ENCODE data around the gene SLC9C2.
"Not testable (repeated sequence)": the region's sequence is repeated elsewhere in the genome, so short reads cannot be mapped to it uniquely, and the experiment has no call there.

SLC9C2 gene

DNA sequence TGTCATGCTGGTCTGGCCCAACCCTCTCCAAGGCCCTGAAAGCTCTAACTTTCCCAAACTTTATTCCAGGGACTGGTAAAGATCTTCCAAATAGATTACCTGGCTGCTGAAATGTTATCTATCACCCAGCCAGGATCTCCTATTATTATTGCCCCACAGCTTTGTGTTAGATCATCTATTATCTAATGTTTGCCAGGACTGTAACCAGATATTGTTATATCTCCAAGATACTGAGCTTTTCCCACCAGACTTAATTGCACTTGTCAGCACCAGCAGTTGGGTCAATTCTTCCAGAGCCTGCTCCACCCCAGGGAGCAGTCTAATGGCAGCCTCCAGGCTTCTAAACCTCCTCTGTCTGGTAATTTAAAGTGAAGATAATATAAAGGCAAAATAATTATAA lies 66.6 kb downstream of the SLC9C2 start:
- in situ Hi-C loops (cut with HindIII; ENCODE audit: low pct_unique_long_range_greater_than_20kb, low sequenced_read_pairs), result no loop called here
- no peak for TF ChIP-seq JUND (IDR thresholded peaks at IDR 0.05; ENCODE audit: low read depth)
- DNase-seq (ENCODE audit: low read depth in 1 of 2, low spot score in 1 of 2), result no peak

DNA sequence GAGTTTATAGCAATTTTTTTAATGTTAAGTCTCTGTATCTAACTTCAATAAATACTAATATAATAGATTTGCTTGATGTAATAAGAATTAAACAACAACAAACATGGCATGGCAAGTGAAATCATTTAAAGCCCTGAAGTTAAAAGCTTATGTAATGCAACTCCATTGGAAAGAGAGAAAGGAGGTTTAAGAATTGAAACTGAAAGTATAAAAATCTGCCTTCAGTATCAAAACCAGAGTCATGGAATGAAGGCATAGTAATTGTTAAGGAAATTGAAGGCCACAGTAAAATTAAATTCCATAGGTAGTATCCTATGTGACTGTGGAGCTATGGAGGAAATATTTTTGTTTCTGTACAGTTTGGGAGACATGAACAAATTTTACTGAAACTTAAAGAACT lies 70.6 kb downstream of the SLC9C2 start:
- TF ChIP-seq JUND (IDR thresholded peaks at IDR 0.05; ENCODE audit: low read depth), result no peak
- in situ Hi-C loops (cut with HindIII; ENCODE audit: low pct_unique_long_range_greater_than_20kb, low sequenced_read_pairs), result no loop called here

DNA sequence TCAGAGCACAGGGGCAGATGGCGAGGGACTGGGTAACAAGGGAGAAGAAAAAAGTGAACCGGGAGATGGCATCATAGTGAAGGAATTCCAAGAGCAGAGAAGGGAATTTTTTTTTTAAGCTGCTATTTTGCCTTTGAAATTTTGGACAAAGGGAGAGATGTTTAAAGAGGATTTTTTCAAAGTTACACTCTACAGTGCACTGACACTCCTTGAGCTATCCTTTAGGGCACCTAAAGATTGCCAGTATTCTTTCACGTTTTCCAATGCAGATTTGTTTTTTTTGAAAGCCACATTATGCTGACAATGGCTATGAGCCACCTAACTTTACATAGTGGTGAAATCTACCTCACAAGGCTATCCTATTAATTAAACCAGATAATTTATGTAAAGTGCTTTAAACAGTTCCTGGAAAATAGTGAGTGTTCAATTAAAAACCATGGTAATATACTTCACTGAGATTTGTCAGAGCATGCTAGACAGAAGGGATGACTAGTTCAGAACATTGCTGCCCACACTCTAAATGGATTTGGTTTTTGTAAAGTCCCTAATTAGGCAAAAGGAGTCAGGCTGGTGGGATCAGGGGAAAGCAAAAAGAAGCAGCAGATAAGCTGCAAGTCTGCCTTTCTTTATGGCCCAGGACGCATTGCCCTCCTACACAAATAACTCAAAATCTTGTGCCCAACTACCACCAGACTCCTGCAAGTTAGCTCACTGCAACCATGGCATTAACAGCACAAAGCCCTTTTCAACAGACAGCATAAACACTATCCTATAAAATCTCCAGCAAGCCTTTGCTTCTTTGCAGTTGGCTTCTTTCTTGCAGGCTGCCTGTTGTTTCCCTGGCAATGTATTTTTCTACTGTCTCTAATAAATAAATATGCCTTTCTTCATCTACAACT lies 71.8 kb downstream of the SLC9C2 start:
- no peak for TF ChIP-seq JUND (IDR thresholded peaks at IDR 0.05; ENCODE audit: low read depth)
- in situ Hi-C loops (cut with HindIII; ENCODE audit: low pct_unique_long_range_greater_than_20kb, low sequenced_read_pairs), result no loop called here
- no peak for DNase-seq (ENCODE audit: low read depth in 1 of 2, low spot score in 1 of 2)

More for the DNA sequence above, 70.6 kb downstream of the SLC9C2 start:
- no peak for DNase-seq (ENCODE audit: low read depth in 1 of 2, low spot score in 1 of 2)

DNA sequence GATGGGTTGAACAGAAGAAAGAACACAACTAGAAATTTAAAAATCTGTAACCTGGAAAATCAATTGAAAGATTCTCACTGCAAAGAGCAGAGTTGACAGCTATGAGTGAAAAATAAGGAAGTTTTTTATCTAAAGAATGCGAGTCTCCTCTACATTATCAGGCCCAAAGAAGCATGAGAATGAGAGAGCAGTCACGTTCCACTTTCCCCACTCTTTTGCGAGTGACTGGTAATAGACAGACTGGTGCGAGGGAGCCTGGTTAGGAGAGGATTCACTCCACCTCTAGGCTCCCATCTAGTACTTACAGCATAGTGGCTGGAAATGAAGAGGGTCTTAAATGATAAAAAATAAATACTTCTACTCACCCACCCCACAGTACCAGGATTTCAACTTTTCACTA lies 73.8 kb downstream of the SLC9C2 start:
- DNase-seq (ENCODE audit: low read depth in 1 of 2, low spot score in 1 of 2), result no peak
- no peak for TF ChIP-seq JUND (IDR thresholded peaks at IDR 0.05; ENCODE audit: low read depth)
- in situ Hi-C loops (cut with HindIII; ENCODE audit: low pct_unique_long_range_greater_than_20kb, low sequenced_read_pairs), result no loop called here

DNA sequence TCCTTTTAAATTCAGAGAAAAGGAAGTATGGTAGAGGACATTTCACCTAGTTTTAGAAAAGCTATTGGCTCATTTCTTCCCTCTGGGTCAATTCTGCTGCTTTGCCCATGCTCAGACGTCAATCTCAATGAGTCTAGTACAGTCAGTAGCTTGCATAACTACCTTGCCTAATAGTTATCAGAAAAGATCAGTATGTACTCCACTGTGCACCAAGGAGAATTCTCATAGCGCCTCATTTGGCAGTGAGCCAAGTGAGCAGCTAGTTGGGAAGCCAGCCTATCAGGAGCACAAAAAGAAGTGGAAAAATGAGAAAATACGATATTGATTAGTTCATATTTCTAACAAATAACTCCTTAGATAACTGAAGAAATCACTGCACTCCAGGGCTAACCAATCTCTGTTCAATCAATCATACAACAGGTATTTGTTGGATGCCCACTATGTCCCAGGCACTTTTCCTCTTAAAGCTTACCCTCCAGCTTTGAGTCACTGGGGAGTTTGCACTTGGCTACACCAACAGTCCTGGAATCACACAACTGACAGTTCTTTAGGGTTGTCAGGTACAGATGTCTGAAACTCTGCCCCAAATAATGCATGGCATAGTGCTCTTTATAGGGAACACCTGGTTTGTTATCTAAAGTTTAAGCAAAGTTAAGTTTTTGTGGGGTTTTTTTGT lies 75.6 kb downstream of the SLC9C2 start:
- DNase-seq (ENCODE audit: low read depth in 1 of 2, low spot score in 1 of 2), result peak in 1 of 2 experiments; percentile 42
- no peak for TF ChIP-seq JUND (IDR thresholded peaks at IDR 0.05; ENCODE audit: low read depth)
- in situ Hi-C loops (cut with HindIII; ENCODE audit: low pct_unique_long_range_greater_than_20kb, low sequenced_read_pairs), result no loop called here

DNA sequence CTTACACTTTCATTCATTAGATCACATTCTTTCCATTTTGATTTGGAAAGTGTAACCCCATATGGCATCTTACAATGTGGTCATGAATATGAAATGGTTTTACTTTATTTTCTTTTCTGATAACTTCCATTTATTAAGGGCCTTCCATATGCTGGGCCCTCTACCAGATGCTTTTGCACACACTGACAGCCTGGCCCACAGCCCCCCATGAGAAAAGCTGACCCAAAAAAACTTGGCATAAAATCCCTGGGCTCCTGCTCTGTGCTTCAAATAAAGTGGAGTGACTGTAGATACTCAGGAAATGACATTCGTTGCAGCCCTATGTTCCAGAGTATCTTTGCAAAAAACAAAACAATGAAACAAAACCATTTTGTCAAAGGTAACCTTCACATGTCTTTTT lies 76.9 kb downstream of the SLC9C2 start:
- in situ Hi-C loops (cut with HindIII; ENCODE audit: low pct_unique_long_range_greater_than_20kb, low sequenced_read_pairs), result no loop called here
- TF ChIP-seq JUND (IDR thresholded peaks at IDR 0.05; ENCODE audit: low read depth), result no peak
- DNase-seq (ENCODE audit: low read depth in 1 of 2, low spot score in 1 of 2), result no peak

DNA sequence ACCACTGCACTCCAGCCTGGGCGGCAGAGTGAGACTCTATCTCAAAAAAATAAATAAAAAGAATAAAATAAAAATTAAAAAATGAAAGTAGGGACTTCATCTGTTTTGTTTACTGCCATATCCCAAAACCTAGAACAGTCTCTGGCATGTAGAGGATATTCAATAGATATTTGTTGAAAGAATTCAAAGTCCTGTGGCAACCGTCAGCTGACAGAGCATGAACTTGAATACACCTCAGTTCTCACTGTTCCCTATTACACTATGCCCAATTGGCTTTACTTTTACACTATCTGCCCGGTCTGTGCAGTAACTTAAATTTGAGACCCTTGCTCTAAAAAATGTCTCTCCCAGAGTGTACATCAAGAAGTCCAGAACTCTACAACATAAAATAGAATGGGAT lies 79.5 kb downstream of the SLC9C2 start:
- TF ChIP-seq JUND (IDR thresholded peaks at IDR 0.05; ENCODE audit: low read depth), result no peak
- in situ Hi-C loops (cut with HindIII; ENCODE audit: low pct_unique_long_range_greater_than_20kb, low sequenced_read_pairs), result no loop called here
- no peak for DNase-seq (ENCODE audit: low read depth in 1 of 2, low spot score in 1 of 2)

DNA sequence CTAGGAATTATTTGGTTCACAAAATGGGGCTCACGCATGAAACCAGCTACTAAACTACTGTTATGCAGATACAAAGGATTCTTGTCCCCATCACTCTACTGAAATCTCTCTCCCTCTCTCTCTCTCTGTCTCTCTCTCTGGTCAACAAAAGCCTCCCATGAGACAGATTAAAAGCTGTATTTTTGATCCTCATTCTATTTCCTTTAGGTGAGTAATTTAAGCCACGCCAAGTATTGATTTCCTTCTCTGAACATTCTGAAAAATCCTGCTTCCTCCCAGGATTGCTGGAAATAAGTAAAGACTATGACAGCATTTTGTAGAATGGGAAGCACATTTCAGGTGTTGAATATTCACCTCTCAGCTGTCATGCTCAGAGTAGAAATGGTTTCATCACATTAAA lies 82.1 kb downstream of the SLC9C2 start:
- DNase-seq (ENCODE audit: low read depth in 1 of 2, low spot score in 1 of 2), result no peak
- in situ Hi-C loops (cut with HindIII; ENCODE audit: low pct_unique_long_range_greater_than_20kb, low sequenced_read_pairs), result no loop called here
- TF ChIP-seq JUND (IDR thresholded peaks at IDR 0.05; ENCODE audit: low read depth), result no peak

DNA sequence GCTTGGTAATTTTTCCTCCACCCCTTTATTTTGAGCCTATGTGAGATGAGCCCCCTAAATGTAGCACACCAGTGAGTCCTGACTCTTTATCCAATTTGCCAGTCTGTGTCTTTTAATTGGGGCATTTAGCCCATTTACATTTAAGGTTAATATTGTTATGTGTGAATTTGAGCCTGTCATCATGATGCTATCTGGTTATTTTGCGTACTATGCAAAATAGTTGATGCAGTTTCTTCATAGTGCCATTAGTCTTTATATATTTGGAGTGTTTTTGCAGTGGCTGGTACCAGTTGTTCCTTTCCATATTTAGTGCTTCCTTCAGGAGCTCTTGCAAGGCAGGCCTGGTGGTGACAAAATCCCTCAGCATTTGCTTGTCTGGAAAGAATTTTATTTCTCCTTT lies 88.4 kb downstream of the SLC9C2 start:
- DNase-seq (ENCODE audit: low read depth in 1 of 2, low spot score in 1 of 2); in situ Hi-C loops (cut with HindIII; ENCODE audit: low pct_unique_long_range_greater_than_20kb, low sequenced_read_pairs): not testable (repeated sequence)

DNA sequence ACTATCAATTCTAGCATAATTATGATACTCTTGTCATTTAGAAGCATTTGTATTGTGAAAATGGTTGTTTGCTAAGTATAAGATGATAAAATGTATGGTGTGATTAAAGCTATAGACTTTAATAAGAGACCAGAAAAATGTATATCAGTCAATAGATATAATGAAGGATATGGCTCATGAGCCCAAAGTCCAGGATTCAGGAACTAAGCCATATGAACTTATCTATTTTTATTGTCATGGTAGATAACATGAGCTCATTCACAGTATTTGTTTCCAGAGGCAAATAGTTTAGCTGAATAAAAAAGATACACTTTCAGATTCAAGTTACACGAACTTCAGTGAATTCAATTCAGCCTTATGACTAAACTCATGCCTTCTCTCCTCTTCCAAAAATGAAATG lies 93.1 kb downstream of the SLC9C2 start:
- in situ Hi-C loops (cut with HindIII; ENCODE audit: low pct_unique_long_range_greater_than_20kb, low sequenced_read_pairs), result no loop called here
- TF ChIP-seq JUND (IDR thresholded peaks at IDR 0.05; ENCODE audit: low read depth), result no peak
- no peak for DNase-seq (ENCODE audit: low read depth in 1 of 2, low spot score in 1 of 2)

DNA sequence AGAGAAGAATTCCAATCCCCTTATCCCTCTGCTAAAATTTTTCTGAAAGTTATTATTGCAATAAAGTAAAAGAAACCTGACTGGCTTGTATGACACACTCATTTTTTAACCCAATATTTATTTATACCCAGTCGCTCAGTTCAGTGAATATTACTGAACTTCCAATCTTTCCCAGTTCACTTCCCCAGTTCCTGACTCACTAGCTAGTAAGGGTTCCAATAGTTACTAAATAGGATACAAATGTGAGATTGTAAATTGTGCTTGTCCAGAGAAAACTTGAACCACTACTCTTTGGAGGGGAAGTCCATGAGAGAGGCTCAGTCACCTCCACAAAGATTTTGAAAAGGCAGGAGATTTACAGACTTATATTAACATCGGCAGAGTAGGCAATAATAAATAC lies 94.3 kb downstream of the SLC9C2 start:
- in situ Hi-C loops (cut with HindIII; ENCODE audit: low pct_unique_long_range_greater_than_20kb, low sequenced_read_pairs), result no loop called here
- no peak for TF ChIP-seq JUND (IDR thresholded peaks at IDR 0.05; ENCODE audit: low read depth)
- no peak for DNase-seq (ENCODE audit: low read depth in 1 of 2, low spot score in 1 of 2)

DNA sequence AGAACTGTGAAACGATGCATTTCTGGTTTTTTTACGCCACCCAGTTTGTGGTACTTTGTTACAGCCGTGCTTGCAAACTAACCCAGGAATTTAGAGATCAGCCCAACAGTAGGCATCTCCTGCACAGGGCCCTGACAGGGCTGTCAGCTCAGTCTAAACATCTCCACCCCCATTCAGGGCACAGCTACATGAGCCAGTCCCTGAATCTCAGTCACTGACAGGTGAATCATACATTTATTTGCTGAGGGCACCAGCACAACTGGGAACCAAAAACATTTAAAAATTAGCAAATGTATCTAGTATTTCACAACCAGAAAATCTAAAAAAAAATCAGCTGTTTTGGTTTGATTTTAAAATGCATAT lies 95.0 kb downstream of the SLC9C2 start:
- in situ Hi-C loops (cut with HindIII; ENCODE audit: low pct_unique_long_range_greater_than_20kb, low sequenced_read_pairs), result no loop called here
- no peak for DNase-seq (ENCODE audit: low read depth in 1 of 2, low spot score in 1 of 2)
- TF ChIP-seq JUND (IDR thresholded peaks at IDR 0.05; ENCODE audit: low read depth), result no peak

DNA sequence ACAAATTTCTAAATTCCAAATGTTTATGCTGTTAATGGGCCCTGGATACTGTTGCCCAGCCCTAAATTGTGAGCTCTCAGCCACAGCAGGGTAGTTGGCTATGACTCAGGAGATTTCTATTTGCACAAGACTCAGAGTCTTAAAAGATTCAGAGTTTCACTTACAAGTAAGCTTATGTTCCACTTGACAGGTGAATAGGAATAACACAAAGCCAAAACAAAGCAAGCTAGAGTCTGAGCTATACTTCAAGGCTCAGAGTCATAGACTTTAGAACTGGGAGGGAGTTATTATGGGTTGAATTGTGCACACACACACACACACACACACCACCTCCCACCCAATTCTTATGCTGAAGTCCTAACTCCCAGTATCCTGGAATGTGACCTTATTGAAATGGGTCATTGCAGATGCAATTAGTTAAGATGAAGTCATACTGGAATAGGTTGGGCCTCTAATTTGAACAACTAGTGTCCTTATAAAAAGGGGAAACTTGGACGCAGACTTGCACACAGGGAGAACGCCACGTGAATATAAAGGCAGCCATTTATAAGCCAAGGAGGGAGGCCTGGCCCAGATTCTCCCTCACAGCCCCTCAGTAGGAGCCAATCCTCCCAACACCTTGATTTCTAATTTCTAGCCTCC lies 95.5 kb downstream of the SLC9C2 start:
- in situ Hi-C loops (cut with HindIII; ENCODE audit: low pct_unique_long_range_greater_than_20kb, low sequenced_read_pairs), result no loop called here
- TF ChIP-seq JUND (IDR thresholded peaks at IDR 0.05; ENCODE audit: low read depth), result no peak
- peak in 1 of 2 experiments; percentile 29 for DNase-seq (ENCODE audit: low read depth in 1 of 2, low spot score in 1 of 2)
